Measurements from ENCODE around the gene KATNAL1.

GRCh38 chr13:30216111-30216510 lies 91.2 kb downstream of the KATNAL1 start:
- TF ChIP-seq, protein P1, sequence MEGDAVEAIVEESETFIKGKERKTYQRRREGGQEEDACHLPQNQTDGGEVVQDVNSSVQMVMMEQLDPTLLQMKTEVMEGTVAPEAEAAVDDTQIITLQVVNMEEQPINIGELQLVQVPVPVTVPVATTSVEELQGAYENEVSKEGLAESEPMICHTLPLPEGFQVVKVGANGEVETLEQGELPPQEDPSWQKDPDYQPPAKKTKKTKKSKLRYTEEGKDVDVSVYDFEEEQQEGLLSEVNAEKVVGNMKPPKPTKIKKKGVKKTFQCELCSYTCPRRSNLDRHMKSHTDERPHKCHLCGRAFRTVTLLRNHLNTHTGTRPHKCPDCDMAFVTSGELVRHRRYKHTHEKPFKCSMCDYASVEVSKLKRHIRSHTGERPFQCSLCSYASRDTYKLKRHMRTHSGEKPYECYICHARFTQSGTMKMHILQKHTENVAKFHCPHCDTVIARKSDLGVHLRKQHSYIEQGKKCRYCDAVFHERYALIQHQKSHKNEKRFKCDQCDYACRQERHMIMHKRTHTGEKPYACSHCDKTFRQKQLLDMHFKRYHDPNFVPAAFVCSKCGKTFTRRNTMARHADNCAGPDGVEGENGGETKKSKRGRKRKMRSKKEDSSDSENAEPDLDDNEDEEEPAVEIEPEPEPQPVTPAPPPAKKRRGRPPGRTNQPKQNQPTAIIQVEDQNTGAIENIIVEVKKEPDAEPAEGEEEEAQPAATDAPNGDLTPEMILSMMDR (IDR thresholded peaks at IDR 0.05; ENCODE audit: poor library complexity): no peak
- TF ChIP-seq EZH2 (IDR thresholded peaks at IDR 0.05; ENCODE audit: borderline replicate concordance): no peak
- TF ChIP-seq EZH2phosphoT487 (IDR thresholded peaks at IDR 0.05; ENCODE audit: low read depth, severe bottlenecking, unreplicated experiment): no peak
